Measurements from ENCODE around the gene NTNG1. TPM values are rescaled to one million over a fixed set of nuclear protein-coding genes. Genes with fewer than 3 reads are reported as not detected.

Gene NTNG1
- total and polyA plus RNA-seq, 2 of the 13 experiments (the other 11 are each of a cell fraction or from before 2014, with no cell fraction given) = not detected

- TF ChIP-seq ZHX1 (CRISPR knock-in tag; IDR thresholded peaks at IDR 0.05; ENCODE audit: low read depth) (no peak), ZNF510 (CRISPR knock-in tag; IDR thresholded peaks at IDR 0.05; ENCODE audit: low read depth) (no peak), E2F5 (CRISPR knock-in tag; conservative IDR thresholded peaks at IDR 0.05) (no peak), YEATS2 (CRISPR knock-in tag; IDR thresholded peaks at IDR 0.05; ENCODE audit: borderline replicate concordance) (no peak), CEBPB (IDR thresholded peaks at IDR 0.05; ENCODE audit: borderline replicate concordance, low read depth, low read length) (peak; percentile 96), MNT (IDR thresholded peaks at IDR 0.05) (no peak), ZNF691 (CRISPR knock-in tag; IDR thresholded peaks at IDR 0.05; ENCODE audit: borderline replicate concordance, low read depth) (no peak), HMGA1 (CRISPR knock-in tag; conservative IDR thresholded peaks at IDR 0.05) (no peak), NFKB2 (CRISPR knock-in tag; IDR thresholded peaks at IDR 0.05; ENCODE audit: borderline replicate concordance) (no peak), ARID5B (CRISPR knock-in tag; IDR thresholded peaks at IDR 0.05) (peak; percentile 22; the same call in 1 of the 2 replicates), ZNF296 (CRISPR knock-in tag; conservative IDR thresholded peaks at IDR 0.05) (no peak), POGZ (CRISPR knock-in tag; IDR thresholded peaks at IDR 0.05) (no peak), CEBPG (CRISPR knock-in tag; IDR thresholded peaks at IDR 0.05) (peak; percentile 86), ZNF530 (CRISPR knock-in tag; IDR thresholded peaks at IDR 0.05; ENCODE audit: low read depth) (no peak), GABPA (IDR thresholded peaks at IDR 0.05; ENCODE audit: low read depth, low read length) (no peak), GABPA (CRISPR knock-in tag; IDR thresholded peaks at IDR 0.05; ENCODE audit: low read depth) (0 out of 2 replicates have a peak, but pooled peaks have one; percentile 29), ZNF331 (CRISPR knock-in tag; IDR thresholded peaks at IDR 0.05) (no peak), SUZ12 (IDR thresholded peaks at IDR 0.05; ENCODE audit: low read depth, low read length) (no peak), GATAD2A (CRISPR knock-in tag; IDR thresholded peaks at IDR 0.05) (0 out of 2 replicates have a peak, but pooled peaks have one; percentile 19), HOXD1 (CRISPR knock-in tag; IDR thresholded peaks at IDR 0.05) (no peak), TRIM24 (CRISPR knock-in tag; IDR thresholded peaks at IDR 0.05) (no peak), REL (CRISPR knock-in tag; conservative IDR thresholded peaks at IDR 0.05) (no peak), HNRNPLL (IDR thresholded peaks at IDR 0.05; ENCODE audit: low read depth, low read length, poor library complexity, severe bottlenecking) (no peak)
These were observed 384.3 kb downstream of the NTNG1 start (continued) for GRCh38 chr1:107525145-107525544.
